GM10266 (cell line): Measurements from ENCODE around the gene TSLP.

ENCODE experiments used
- DNase-seq: peaks from one replicate; pipeline ENCODE4 v3.0.0; 2012; ENCODE audit errors: extremely low spot score
- CTCF ChIP-seq: IDR thresholded peaks from 2 replicates; pipeline ENCODE4 v1.5.1; 2012; ENCODE audit warnings: mild to moderate bottlenecking, low read depth; ENCODE audit not compliant: control insufficient read depth, insufficient read depth; ENCODE audit errors: missing control alignments

The TSLP gene

GRCh38 chr5:111074244-111074643 lies 2.7 kb downstream of the TSLP start:
- TF ChIP-seq CTCF = no peak

DNA sequence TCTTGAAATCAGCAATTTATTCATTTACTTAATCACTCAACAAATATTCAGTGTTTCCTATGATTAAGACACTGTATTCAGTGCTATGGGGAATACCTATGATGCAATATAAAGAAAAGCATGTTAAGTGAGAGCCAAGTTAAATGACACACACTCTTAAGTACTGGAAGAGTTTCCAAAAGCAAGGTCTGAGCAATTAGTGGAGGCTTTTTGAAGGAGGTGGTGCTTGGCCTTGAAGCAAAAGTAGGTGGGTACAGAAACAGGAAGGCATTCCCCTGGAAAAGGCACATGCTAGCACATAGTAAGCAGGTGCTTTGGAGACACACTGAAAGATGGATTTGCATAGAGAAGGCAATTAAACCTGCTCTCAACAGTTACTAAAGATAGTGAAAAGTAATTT lies 4.0 kb downstream of the TSLP start:
- no peak for DNase-seq
- TF ChIP-seq CTCF = no peak

More at GRCh38 chr5:111074244-111074643, 2.7 kb downstream of the TSLP start:
- no peak for DNase-seq

DNA sequence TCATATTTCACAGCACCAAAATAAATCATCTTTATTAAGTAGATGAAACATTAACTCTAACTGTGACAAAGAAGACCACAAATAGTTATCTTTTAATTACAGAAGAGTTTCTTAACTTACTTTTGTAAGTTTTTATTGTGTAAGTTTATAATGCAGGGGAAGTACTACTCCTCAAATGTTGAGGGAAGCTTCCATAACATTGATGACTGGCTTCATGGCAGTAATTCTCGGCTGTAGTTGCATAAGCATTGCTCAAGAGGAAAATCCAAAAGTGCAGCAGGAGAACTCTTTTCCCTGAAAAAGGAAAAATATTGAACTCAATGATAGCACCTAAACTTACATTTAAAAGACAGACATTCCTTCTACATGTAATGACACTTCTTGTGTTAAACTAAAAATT lies 4.6 kb downstream of the TSLP start:
- no peak for DNase-seq
- no peak for TF ChIP-seq CTCF

GRCh38 chr5:111077678-111078077 lies 6.2 kb downstream of the TSLP start:
- no peak for DNase-seq
- no peak for TF ChIP-seq CTCF

DNA sequence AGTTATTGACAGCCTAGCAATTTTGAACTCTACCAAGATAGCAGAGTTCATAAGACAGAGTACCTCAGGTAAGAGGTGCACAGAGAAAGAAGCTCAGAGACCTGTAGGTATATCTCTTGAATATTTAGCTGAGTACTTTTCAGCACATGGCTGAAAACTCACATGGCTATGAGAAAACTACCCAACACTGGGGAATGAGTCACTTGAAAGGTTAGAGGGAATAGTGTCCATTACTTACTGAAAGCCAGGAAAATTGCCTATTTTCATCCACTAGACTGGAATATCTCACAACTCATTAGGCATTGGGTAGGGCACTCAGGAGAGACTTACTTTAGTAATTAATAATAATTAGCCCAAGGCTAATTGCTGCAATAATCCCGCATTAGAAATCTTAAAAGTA lies 8.3 kb downstream of the TSLP start:
- no peak for DNase-seq
- no peak for TF ChIP-seq CTCF

DNA sequence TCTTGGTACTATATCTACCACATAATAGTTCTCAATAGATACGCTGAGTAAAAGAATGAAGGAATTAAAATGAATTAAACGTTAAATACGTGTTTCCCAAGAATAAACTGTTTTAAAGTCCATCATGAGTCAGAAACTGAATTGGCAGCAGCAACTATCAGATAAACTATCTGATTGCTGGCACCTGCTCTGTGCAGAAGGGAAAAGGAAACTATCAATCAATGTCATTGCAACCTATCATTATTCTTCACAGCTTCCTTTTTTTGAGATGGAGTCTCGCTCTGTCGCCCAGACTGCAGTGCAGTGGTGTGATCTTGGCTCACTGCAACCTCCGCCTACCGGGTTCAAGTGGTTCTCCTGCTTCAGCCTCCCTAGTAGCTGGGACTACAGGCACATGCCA lies 11.8 kb downstream of the TSLP start:
- no peak for TF ChIP-seq CTCF
- no peak for DNase-seq

DNA sequence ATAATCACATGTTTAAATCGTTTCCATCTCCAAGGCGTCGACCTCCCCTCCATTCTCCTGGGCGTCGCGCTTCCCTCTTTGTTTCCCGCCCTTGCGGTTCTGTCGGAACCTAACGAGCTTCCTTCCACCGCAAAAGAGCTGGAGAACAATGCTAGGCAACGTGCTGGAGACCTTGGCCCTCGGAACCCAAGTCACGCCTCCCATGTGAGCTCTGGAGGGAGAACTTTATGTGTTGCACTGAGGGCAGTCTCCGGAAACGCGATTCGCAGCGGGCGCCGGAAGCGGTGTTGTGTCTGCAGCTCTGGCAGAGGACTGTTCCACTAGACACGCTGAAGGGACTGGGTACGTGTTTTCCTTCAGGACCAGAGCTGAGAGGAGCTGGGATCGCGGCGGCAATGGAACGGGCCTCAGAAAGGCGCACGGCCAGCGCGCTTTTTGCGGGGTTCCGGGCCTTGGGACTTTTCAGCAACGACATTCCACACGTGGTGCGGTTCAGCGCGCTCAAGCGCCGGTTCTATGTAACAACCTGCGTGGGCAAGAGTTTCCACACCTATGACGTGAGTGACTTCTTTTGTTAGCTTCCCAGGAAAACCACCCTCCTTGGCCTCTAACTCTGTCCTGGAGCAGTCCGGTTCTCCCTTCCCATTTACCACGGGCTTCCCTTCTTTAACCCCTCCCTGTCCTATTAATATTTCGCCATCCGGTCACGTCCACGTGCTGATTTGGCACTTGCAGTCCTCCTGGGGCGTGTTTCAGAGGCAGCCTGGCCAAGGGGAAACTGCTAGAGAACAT lies 20.7 kb downstream of the TSLP start, which contains the start of gene WDR36:
Gene WDR36 (plus strand): TSS at position 287 of the 792 bp plus-strand sequence. CDS start 109 bp downstream, at position 396.
- no peak for TF ChIP-seq CTCF

More for the DNA sequence above, 20.7 kb downstream of the TSLP start, which contains the start of gene WDR36:
- peak; percentile 78 for DNase-seq
